HepG2 (cell line): ENCODE data around the gene RASSF4. TPM values are rescaled to one million over a fixed set of nuclear protein-coding genes. Genes with fewer than 3 reads are reported as not detected.

Experiments
- ATAD3A ChIP-seq: sonication (generic); formaldehyde crosslinking; IDR thresholded peaks from 2 replicates; pipeline ENCODE4 v1.4.0; 2020; ENCODE audit warnings: missing genetic modification reagents
- CEBPB ChIP-seq: IDR thresholded peaks from 2 replicates; pipeline ENCODE4 v1.6.1; 2011; ENCODE audit warnings: low read depth, low read length, improper control_type of control experiment, borderline replicate concordance
- CSRNP2 ChIP-seq: sonication (generic); formaldehyde crosslinking; conservative IDR thresholded peaks from 2 replicates; pipeline ENCODE4 v1.8.0; 2022; ENCODE audit warnings: low read depth, missing genetic modification reagents
- DBP ChIP-seq: sonication (generic); formaldehyde crosslinking; IDR thresholded peaks from 2 replicates; pipeline ENCODE4 v1.4.0; 2020; ENCODE audit warnings: missing genetic modification reagents; ENCODE audit errors: not compliant biosample characterization
- EHMT2 ChIP-seq: fragments of 200-600 bp; sonication (generic); IDR thresholded peaks from 2 replicates; pipeline ENCODE4 v1.7.0; 2017; ENCODE audit warnings: antibody characterized with exemption, low read depth, low read length, borderline replicate concordance
- EP300 ChIP-seq, 3 experiments: sonication (generic) in 1 of 3; formaldehyde crosslinking in 1 of 3; IDR thresholded peaks; 2 replicates each; pipeline versions ENCODE4 v1.5.1 to v1.6.1; 2011 to 2020; ENCODE audit warnings: low read depth in 2 of 3, low read length in 2 of 3, borderline replicate concordance in 1 of 3, improper control_type of control experiment in 1 of 3, mild to moderate bottlenecking in 1 of 3, missing genetic modification reagents in 1 of 3, moderate library complexity in 1 of 3
- ETV6 ChIP-seq: sonication (generic); formaldehyde crosslinking; conservative IDR thresholded peaks from 2 replicates; pipeline ENCODE4 v1.4.0; 2020; ENCODE audit warnings: missing genetic modification reagents
- GMEB2 ChIP-seq: IDR thresholded peaks from 2 replicates; pipeline ENCODE4 v1.6.1; 2016; ENCODE audit warnings: missing biosample characterization, missing genetic modification reagents, low read depth
- NFIB ChIP-seq: sonication (generic); formaldehyde crosslinking; IDR thresholded peaks from 2 replicates; pipeline ENCODE4 v1.9.0; 2021; ENCODE audit warnings: missing genetic modification reagents, mild to moderate bottlenecking, borderline replicate concordance
- SKIL ChIP-seq: sonication (generic); formaldehyde crosslinking; IDR thresholded peaks from 2 replicates; pipeline ENCODE4 v1.8.0; 2022; ENCODE audit warnings: missing genetic modification reagents, mild to moderate bottlenecking, moderate library complexity, borderline replicate concordance
- SMAD3 ChIP-seq: sonication (generic); formaldehyde crosslinking; IDR thresholded peaks from 2 replicates; pipeline ENCODE4 v1.4.0; 2020; ENCODE audit warnings: missing genetic modification reagents
- TBL1XR1 ChIP-seq: fragments of 150-350 bp; IDR thresholded peaks from 2 replicates; pipeline ENCODE4 v1.6.1; 2014; ENCODE audit warnings: borderline replicate concordance, low read length; ENCODE audit not compliant: partially characterized antibody
- TERF1 ChIP-seq: sonication (generic); formaldehyde crosslinking; IDR thresholded peaks from 2 replicates; pipeline ENCODE4 v1.8.0; 2022; ENCODE audit warnings: mild to moderate bottlenecking, missing genetic modification reagents, moderate library complexity
- U2AF2 ChIP-seq: fragments of 200-400 bp; formaldehyde crosslinking; IDR thresholded peaks from 2 replicates; pipeline ENCODE4 v1.6.1; 2017; ENCODE audit warnings: low read depth, mild to moderate bottlenecking, low read length
- ZNF331 ChIP-seq: sonication (generic); formaldehyde crosslinking; IDR thresholded peaks from 2 replicates; pipeline ENCODE4 v1.4.0; 2020; ENCODE audit warnings: missing genetic modification reagents
- ZNF333 ChIP-seq: sonication (generic); formaldehyde crosslinking; IDR thresholded peaks from 2 replicates; pipeline ENCODE4 v1.4.0; 2020; ENCODE audit warnings: mild to moderate bottlenecking, missing genetic modification reagents, borderline replicate concordance
- ZNF430 ChIP-seq: sonication (generic); formaldehyde crosslinking; IDR thresholded peaks from 2 replicates; pipeline ENCODE4 v1.9.0; 2021; ENCODE audit warnings: mild to moderate bottlenecking, missing genetic modification reagents
- ZNF672 ChIP-seq: sonication (generic); formaldehyde crosslinking; IDR thresholded peaks from 2 replicates; pipeline ENCODE4 v1.8.1; 2022; ENCODE audit warnings: missing genetic modification reagents
- polyA plus RNA-seq, 8 experiments: library from polyadenylated mRNA; depleted of rRNA in 3 of 8; stranded (reverse) in 7 of 8; unstranded in 1 of 8; fragments of >200 nt; fragmentation: Illumina TruSeq in 4 of 8; extraction: Trizol in 4 of 8; gene quantifications; 2 replicates each; pipeline versions ENCODE4 v1.2.1 to v1.2.3, GENCODE V29; 2011 to 2016; ENCODE audit warnings: low read depth in 4 of 8, missing spikeins in 1 of 8, mixed read lengths in 1 of 8; ENCODE audit not compliant: insufficient read depth in 1 of 8
- total RNA-seq, 5 experiments: library from RNA; depleted of rRNA; stranded (reverse); fragments of >200 nt; fragmentation: Illumina TruSeq; extraction: Trizol; gene quantifications; 2 replicates each; pipeline ENCODE4 v1.2.3, GENCODE V29; 2016; ENCODE audit warnings: low read depth in 1 of 5

The RASSF4 gene
- total and polyA plus RNA-seq, 2 of the 13 experiments (the other 11 are each of a cell fraction or from before 2014, with no cell fraction given): 34.0 to 51.7 TPM

- TF ChIP-seq GMEB2 (CRISPR knock-in tag): no peak
- no peak for TF ChIP-seq NFIB (CRISPR knock-in tag)
- 0 out of 2 replicates have a peak, but pooled peaks have one; percentile 51 for TF ChIP-seq EHMT2
- TF ChIP-seq ZNF430 (CRISPR knock-in tag): peak; percentile 58; the same call in 1 of the 2 replicates
- TF ChIP-seq TERF1 (CRISPR knock-in tag): no peak; the same call in 1 of the 2 replicates
- TF ChIP-seq SKIL: peak; percentile 61; the same call in 1 of the 2 replicates
- TF ChIP-seq DBP: no peak
- TF ChIP-seq EP300 (IDR thresholded peaks at IDR 0.05; ENCODE audit: low read depth in 2 of 2, low read length in 2 of 2): peak in 1 of 2 experiments; percentile 95; a peak in 2 of 4 replicates
- peak; percentile 83; the same call in 1 of the 2 replicates for TF ChIP-seq EP300 (CRISPR knock-in tag; IDR thresholded peaks at IDR 0.05; ENCODE audit: borderline replicate concordance)
- TF ChIP-seq ETV6: peak; percentile 56; the same call in 1 of the 2 replicates
- TF ChIP-seq ATAD3A (CRISPR knock-in tag): no peak
- peak; percentile 46; the same call in 1 of the 2 replicates for TF ChIP-seq ZNF331 (CRISPR knock-in tag)
- TF ChIP-seq CEBPB: no peak
- no peak for TF ChIP-seq ZNF333 (CRISPR knock-in tag)
- TF ChIP-seq SMAD3 (CRISPR knock-in tag): no peak; the same call in 1 of the 2 replicates
- no peak for TF ChIP-seq U2AF2
- no peak for TF ChIP-seq ZNF672 (CRISPR knock-in tag)
- no peak for TF ChIP-seq CSRNP2 (CRISPR knock-in tag)
- TF ChIP-seq TBL1XR1: peak; percentile 18
Observed at GRCh38 chr10:44980309-44981171, 20.9 kb downstream of the RASSF4 start (continued).
